ENCODE results near the gene MAPKAP1.

DNA sequence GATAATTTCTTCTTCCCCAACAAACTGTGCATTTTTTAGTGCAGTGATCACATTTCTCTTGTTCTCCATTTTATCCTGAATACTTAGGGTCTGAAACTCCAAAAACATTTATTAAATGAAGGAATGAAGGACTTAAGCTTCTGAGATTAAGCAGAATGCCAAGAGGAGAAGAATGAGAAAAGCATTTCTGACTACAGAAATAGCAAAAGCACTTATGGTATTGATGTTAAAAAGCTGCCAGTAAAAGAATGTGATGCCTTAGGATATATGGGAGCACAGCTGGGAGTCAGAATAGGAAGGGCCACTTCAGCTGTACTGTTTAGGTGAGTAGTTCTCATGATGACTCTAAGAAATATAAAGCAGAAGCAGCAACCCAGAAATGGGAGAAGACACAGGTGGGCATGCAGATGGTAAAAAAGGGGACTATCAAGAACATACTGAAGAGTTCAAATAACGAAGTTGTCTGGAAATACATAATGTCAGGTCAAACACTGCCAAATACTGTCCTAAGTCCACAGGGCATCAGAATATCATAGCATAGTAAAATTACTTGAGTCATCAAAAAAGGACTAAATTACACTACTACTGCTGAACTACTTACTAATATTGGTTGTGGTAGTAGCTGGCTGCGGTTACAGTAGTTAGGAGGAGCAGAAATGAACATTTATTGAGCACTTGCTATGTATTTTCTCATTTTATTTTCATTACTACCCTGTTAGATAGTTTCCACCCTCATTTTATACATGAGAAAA, 132.7 kb downstream of the MAPKAP1 start:
- TF ChIP-seq, protein P1, sequence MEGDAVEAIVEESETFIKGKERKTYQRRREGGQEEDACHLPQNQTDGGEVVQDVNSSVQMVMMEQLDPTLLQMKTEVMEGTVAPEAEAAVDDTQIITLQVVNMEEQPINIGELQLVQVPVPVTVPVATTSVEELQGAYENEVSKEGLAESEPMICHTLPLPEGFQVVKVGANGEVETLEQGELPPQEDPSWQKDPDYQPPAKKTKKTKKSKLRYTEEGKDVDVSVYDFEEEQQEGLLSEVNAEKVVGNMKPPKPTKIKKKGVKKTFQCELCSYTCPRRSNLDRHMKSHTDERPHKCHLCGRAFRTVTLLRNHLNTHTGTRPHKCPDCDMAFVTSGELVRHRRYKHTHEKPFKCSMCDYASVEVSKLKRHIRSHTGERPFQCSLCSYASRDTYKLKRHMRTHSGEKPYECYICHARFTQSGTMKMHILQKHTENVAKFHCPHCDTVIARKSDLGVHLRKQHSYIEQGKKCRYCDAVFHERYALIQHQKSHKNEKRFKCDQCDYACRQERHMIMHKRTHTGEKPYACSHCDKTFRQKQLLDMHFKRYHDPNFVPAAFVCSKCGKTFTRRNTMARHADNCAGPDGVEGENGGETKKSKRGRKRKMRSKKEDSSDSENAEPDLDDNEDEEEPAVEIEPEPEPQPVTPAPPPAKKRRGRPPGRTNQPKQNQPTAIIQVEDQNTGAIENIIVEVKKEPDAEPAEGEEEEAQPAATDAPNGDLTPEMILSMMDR (IDR thresholded peaks at IDR 0.05), result no peak
- no peak for TF ChIP-seq EP300 (IDR thresholded peaks at IDR 0.05)
- TF ChIP-seq POLR2AphosphoS5 (IDR thresholded peaks at IDR 0.05), result no peak
- no peak for TF ChIP-seq POLR2A (IDR thresholded peaks at IDR 0.05)

Measured in suprapubic skin (tissue), 4 donors.